DMS53 treated with DMSO at 0.1 percent for 48 hours (cell line): ENCODE results near the gene GUCA2B.

Experiments
- DNase-seq: peaks from one replicate; lab custom pipeline; 2025; ENCODE audit not compliant: unreplicated experiment; lab: John Stamatoyannopoulos, UW

GUCA2B gene

DNA sequence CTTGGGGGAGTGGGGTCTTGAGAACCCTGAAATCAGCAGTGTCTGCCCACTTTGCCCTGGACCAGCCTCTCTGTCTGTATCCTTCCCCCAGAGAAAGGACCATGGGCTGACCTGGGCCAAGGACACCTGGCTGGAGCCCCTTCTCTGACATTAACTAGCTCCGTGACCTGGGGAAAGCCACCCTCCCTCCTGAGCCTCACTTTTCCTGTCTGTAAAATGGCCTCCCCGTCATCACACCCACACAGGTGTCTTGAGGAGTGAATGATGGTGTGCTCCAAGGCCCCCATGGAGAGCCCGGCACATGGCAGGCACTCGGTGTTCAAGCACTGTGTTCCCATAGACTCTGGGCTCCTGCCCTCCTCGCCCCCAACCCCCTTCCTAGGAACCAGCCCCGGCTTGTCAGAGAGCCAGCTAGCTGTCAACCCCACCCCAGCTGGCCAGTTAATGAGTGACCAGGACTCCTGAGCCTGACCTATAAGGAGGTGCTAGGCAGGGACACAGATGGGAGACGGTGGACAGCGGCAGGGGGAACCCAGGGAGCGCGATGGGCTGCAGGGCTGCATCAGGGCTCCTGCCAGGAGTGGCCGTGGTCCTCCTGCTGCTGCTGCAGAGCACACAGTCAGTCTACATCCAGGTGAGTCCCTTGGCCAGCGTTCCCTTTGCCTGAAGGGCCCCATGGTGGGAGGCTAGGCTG is at the start of gene GUCA2B:
Gene GUCA2B (plus strand): TSS at position 504 of the 694 bp plus-strand sequence. CDS start 41 bp downstream, at position 545.
- no peak for DNase-seq

DNA sequence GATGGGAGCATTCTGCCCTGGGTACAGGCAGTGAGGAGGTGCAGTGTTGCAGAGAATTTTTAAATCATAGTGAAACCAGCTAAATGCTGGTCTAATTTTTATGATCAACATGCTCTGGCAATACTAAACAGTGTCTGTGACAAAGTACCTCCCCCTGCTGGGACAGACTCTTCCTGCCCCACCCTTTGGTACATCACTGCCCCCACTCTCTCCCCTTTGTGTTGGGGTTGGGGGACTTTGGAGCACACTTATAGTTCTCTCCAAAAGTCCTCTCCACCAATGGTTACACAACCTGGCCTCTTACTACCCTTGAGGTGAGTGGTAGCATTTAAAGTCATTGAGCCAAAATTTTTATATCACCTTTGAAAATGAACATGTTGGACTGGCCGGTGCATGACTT is 48.2 kb upstream of the GUCA2B start:
- DNase-seq, result no peak

DNA sequence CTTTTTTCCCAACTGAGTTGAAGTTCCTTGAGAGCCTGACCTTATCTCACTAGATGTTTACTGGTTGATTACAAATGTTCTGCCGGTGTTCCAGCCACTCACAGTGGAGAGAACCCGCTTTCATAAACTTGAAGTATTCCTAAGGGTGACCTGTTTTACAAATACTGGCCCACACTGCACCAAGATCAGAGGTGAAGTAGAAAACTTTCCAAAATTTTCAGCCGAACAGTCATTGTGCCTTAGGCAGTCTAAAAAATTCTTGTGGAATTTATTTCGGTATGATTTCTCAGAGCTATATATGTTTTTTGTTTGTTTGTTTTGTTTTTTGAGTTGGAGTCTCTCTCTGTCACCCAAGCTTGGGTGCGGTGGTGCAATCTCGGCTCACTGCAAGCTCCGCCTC is 44.9 kb upstream of the GUCA2B start:
- no peak for DNase-seq

DNA sequence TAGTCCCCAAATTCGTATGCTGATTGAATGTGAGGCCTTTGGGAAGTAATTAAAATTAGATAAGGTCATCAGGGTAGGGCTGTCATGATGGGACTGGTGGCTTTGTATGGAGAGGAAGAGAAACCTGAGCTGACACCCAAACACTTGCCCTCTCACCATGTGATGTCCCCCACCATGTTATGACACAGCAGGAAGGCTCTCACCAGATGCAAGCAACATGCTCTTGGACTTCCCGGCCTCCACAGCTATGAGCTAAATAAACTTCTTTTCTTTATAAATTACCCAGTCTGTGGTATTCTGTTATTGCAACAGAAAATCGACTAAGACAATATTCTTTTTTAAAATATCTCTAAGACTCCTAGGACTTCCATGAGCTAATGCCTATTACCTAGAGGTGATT is 43.6 kb upstream of the GUCA2B start:
- no peak for DNase-seq

DNA sequence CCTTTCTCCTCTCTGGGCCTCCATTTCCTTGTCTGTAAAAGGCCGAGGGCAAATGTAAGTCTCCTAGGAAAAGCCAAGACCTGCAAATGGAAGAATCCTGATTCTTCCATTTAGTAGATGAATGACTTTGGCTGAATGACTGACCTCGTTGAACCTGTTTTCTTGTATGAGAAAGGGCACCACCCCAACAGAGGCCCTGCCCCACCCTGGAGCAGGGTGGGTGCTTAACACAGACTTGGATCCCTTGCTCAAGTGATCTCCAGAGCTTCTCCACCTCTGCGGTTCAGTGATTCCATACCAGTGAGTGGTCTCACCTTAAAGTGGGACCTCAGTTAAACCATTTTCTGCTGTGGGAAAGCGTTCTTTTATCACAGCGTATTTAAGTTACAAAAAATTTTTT is 39.0 kb upstream of the GUCA2B start:
- DNase-seq, result no peak

- DNase-seq, result no peak
Observed at GRCh38 chr1:42117214-42117613, 36.0 kb upstream of the GUCA2B start.

DNA sequence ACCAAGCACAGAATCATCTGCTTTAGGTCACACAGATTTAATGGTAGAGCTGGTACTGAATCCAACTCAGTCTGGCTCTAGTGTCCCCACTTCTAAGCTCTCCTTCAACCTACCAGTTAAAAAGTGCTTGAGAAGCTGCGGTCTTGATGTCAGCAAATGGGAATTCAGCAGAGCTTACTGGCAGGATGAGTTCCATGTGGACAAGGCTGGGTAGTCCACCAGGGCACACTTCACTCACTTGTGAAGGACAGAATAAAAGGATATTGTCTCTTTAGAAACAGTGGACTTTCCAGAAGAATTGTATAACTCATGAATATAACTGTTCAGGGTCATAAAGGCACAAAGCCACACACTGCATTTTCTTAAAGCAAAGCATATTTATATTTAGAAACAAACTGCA is 35.1 kb upstream of the GUCA2B start:
- DNase-seq, result no peak

- DNase-seq, result no peak
Observed at GRCh38 chr1:42122408-42122807, 30.8 kb upstream of the GUCA2B start.

GRCh38 chr1:42125552-42125951 is 27.7 kb upstream of the GUCA2B start:
- DNase-seq, result no peak

GRCh38 chr1:42127767-42128166 is 25.4 kb upstream of the GUCA2B start:
- no peak for DNase-seq

DNA sequence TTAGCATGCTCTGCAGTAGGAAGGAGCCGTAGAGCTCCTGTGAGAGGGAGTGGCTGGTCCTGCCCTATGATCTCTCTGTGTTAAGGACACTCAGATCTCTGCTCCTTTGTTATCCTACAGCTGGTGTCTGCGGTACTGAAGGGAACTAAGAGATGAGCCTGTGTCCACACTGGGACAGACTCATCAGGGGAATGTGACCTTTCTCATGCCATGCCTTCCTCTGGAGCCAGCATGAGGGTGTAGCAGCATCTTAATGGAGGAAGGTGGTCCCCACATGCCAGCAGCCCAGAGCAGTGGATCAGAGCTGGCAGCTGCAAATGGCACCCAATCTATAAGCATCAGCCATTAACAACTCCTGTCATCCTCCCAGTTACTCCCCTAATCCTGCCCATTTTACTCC is 24.7 kb upstream of the GUCA2B start:
- no peak for DNase-seq

GRCh38 chr1:42128964-42129363 is 24.2 kb upstream of the GUCA2B start:
- no peak for DNase-seq

- DNase-seq, result no peak
Observed at GRCh38 chr1:42130061-42130660, 23.0 kb upstream of the GUCA2B start.

GRCh38 chr1:42133390-42133789 is 19.8 kb upstream of the GUCA2B start:
- DNase-seq, result no peak

GRCh38 chr1:42133809-42134526 is 19.2 kb upstream of the GUCA2B start:
- no peak for DNase-seq

DNA sequence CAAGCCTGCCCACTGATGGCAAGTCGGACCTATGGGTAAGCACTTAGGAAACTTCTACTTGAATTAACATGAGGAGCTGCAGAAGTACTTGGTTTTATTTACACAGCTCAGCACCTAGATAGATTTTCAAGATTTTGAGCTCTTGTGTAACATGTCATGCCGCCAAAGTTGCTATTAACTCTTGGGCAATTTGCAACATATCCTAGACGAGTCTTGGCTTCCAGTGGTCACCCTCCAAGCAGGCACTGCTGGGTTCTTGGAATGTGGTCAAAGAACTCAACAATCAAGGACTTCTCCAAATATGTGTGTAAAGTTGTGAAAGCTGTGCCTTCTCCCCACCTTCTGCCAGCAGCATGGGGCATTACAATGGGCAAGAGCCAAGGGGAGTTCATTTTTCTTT is 17.8 kb upstream of the GUCA2B start:
- no peak for DNase-seq

- DNase-seq, result no peak
Observed at GRCh38 chr1:42136466-42136865, 16.7 kb upstream of the GUCA2B start.

- no peak for DNase-seq
Observed at GRCh38 chr1:42137766-42138165, 15.4 kb upstream of the GUCA2B start.

GRCh38 chr1:42138586-42138985 is 14.6 kb upstream of the GUCA2B start:
- no peak for DNase-seq

GRCh38 chr1:42139444-42139843 is 13.8 kb upstream of the GUCA2B start:
- no peak for DNase-seq

- DNase-seq, result no peak
Observed at GRCh38 chr1:42140191-42140590, 13.0 kb upstream of the GUCA2B start.

GRCh38 chr1:42141978-42142377 is 11.2 kb upstream of the GUCA2B start:
- no peak for DNase-seq
